ENCODE results near the gene SUPT20HL2. TPM values are rescaled to one million over a fixed set of nuclear protein-coding genes. Genes with fewer than 3 reads are reported as not detected.

Gene SUPT20HL2
- total and polyA plus RNA-seq, 4 donors: not detected

DNA sequence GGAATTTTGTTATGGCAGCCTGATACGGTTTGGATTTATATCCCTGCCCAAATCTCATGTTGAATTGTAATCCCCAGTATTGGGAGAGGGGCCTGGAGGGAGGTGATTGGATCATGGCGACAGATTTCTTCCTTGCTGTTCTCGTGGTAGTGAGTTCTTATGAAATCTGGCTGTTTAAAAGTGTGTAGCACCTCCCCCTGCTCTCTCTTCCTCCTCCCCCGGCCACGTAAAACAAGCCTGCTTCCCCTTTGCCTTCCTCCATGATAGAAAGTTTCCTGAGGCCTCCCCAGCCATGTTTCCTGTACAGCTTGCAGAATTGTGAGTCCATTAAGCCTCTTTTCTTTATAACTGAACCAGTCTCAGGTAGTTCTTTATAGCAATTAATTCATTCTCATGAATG is 37.9 kb downstream of the SUPT20HL2 start:
- H3K36me3 ChIP-seq (ENCODE audit: control insufficient read depth in 4 of 4, insufficient read depth in 4 of 4, low read length in 4 of 4): no peaks in the 10 kb centered on the region
- 29 to 51% methylated on average over 4 to 5 of the region's 5 CpGs for WGBS, 2 donors
- no peak overlapping the region for H3K9ac ChIP-seq (ENCODE audit: insufficient read depth in 1 of 2, low read length in 2 of 2)
- no peak overlapping the region for H3K4me3 ChIP-seq
- no peak overlapping the region for H3K27ac ChIP-seq (ENCODE audit: low read depth in 1 of 2, low read length in 1 of 2)
- peaks cover 3 to 50% (median 12%) of the 10 kb centered on the region in 3 donors for H3K27me3 ChIP-seq (ENCODE audit: control insufficient read depth in 3 of 3, insufficient read depth in 3 of 3, low read length in 2 of 3)
- DNase-seq: no peak
- no peak for TF ChIP-seq CTCF (IDR thresholded peaks at IDR 0.05; ENCODE audit: control extremely low read depth, extremely low read depth)
- no peak for ATAC-seq (ENCODE audit: insufficient read depth, low FRiP score)
- H3K9me3 ChIP-seq (ENCODE audit: control insufficient read depth in 4 of 4, insufficient read depth in 3 of 4, low read length in 3 of 4): peaks cover 0 to 1% (median 0%) of the 10 kb centered on the region in 4 donors
- peaks cover 0 to 1% (median 0%) of the 10 kb centered on the region in 5 donors for H3K4me1 ChIP-seq (ENCODE audit: control insufficient read depth in 5 of 5, insufficient read depth in 5 of 5, low read length in 5 of 5)

DNA sequence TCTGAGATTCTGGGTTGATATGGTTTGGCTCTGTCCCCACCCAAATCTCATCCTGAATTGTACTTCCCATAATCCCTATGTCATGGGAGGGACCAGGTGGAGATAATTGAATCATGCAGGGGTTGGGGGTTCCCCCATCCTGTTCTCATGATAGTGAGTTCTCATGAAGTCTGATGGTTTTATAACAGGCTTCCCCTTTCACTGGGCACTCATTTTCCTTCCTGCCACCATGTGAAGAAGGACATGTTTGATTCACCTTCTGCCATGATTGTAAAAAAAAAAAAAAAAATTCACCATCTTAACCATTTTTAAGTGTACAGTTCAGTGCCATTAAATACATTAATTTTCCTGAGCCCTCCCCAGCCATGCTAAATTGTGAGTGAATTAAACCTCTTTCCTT is 42.6 kb downstream of the SUPT20HL2 start:
- H3K27ac ChIP-seq (ENCODE audit: low read depth in 1 of 2, low read length in 1 of 2): no peak overlapping the region
- no peak for TF ChIP-seq CTCF (IDR thresholded peaks at IDR 0.05; ENCODE audit: control extremely low read depth, extremely low read depth)
- H3K36me3 ChIP-seq (ENCODE audit: control insufficient read depth in 4 of 4, insufficient read depth in 4 of 4, low read length in 4 of 4): no peaks in the 10 kb centered on the region
- no peak for DNase-seq
- H3K27me3 ChIP-seq (ENCODE audit: control insufficient read depth in 3 of 3, insufficient read depth in 3 of 3, low read length in 2 of 3): peaks cover 3 to 42% (median 21%) of the 10 kb centered on the region in 3 donors
- no peak for ATAC-seq (ENCODE audit: insufficient read depth, low FRiP score)
- H3K9ac ChIP-seq (ENCODE audit: insufficient read depth in 1 of 2, low read length in 2 of 2): no peak overlapping the region
- peaks cover 0 to 1% (median 0%) of the 10 kb centered on the region in 5 donors for H3K4me1 ChIP-seq (ENCODE audit: control insufficient read depth in 5 of 5, insufficient read depth in 5 of 5, low read length in 5 of 5)
- H3K9me3 ChIP-seq (ENCODE audit: control insufficient read depth in 4 of 4, insufficient read depth in 3 of 4, low read length in 3 of 4): peaks cover 0 to 1% (median 0%) of the 10 kb centered on the region in 4 donors
- H3K4me3 ChIP-seq: no peak overlapping the region

DNA sequence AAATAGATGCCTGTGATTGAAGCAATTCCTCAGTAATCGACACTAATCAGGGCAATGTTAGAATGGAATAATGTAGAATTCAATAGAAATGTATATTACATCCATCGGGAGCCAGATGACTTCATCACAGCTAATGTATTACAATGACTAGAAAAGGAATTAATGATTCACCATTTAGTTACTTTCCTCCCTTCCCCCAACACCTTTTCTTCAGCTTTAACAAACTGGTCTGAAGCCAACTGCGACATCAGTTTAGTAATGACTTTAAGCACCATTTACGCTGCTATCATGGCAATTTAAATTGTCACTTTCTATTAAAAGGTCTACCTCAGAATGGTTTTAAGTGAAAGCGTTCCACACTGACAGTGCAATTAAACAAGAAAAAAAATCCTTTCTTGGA is 45.1 kb downstream of the SUPT20HL2 start:
- DNase-seq: no peak

More for the DNA sequence above, 45.1 kb downstream of the SUPT20HL2 start:
- no peak overlapping the region for H3K4me3 ChIP-seq
- peaks cover 0 to 51% (median 20%) of the 10 kb centered on the region in 3 donors for H3K27me3 ChIP-seq (ENCODE audit: control insufficient read depth in 3 of 3, insufficient read depth in 3 of 3, low read length in 2 of 3)
- 84 to 97% methylated on average over 5 of the region's 5 CpGs for WGBS, 2 donors
- no peak overlapping the region for H3K27ac ChIP-seq (ENCODE audit: low read depth in 1 of 2, low read length in 1 of 2)
- no peaks in the 10 kb centered on the region for H3K4me1 ChIP-seq (ENCODE audit: control insufficient read depth in 5 of 5, insufficient read depth in 5 of 5, low read length in 5 of 5)
- H3K9me3 ChIP-seq (ENCODE audit: control insufficient read depth in 4 of 4, insufficient read depth in 3 of 4, low read length in 3 of 4): peaks cover 0 to 4% (median 0%) of the 10 kb centered on the region in 4 donors
- ATAC-seq (ENCODE audit: insufficient read depth, low FRiP score): no peak
- no peaks in the 10 kb centered on the region for H3K36me3 ChIP-seq (ENCODE audit: control insufficient read depth in 4 of 4, insufficient read depth in 4 of 4, low read length in 4 of 4)
- TF ChIP-seq CTCF (IDR thresholded peaks at IDR 0.05; ENCODE audit: control extremely low read depth, extremely low read depth): no peak
- no peak overlapping the region for H3K9ac ChIP-seq (ENCODE audit: insufficient read depth in 1 of 2, low read length in 2 of 2)

All from lung (tissue), 12 donors.